ENCODE measurements around the gene DAP.

DNA sequence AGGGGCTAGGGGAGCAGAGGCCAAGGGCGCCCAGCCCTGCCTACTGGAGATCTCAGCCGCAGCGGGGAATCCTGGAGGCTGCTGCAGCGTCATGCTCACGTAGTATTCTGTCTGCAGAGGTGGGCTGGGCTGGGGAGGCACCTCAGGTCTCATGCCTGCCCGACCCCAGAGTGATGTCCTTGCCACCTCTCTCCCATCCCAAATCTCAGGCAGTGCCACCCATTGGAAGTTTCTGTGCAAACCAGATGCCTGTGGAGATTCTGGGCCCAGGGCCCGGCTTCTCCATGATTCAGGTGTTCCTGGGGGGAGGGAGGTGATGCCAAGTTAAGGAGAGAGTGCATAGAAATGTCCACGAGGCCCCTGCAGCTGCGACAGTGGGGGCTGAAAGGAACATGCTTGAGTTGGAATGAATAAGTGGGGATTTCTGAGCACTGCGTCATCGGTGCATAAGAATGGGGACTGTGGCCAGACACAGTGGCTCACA lies 125.1 kb downstream of the DAP start:
- TF ChIP-seq, protein P1, sequence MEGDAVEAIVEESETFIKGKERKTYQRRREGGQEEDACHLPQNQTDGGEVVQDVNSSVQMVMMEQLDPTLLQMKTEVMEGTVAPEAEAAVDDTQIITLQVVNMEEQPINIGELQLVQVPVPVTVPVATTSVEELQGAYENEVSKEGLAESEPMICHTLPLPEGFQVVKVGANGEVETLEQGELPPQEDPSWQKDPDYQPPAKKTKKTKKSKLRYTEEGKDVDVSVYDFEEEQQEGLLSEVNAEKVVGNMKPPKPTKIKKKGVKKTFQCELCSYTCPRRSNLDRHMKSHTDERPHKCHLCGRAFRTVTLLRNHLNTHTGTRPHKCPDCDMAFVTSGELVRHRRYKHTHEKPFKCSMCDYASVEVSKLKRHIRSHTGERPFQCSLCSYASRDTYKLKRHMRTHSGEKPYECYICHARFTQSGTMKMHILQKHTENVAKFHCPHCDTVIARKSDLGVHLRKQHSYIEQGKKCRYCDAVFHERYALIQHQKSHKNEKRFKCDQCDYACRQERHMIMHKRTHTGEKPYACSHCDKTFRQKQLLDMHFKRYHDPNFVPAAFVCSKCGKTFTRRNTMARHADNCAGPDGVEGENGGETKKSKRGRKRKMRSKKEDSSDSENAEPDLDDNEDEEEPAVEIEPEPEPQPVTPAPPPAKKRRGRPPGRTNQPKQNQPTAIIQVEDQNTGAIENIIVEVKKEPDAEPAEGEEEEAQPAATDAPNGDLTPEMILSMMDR (IDR thresholded peaks at IDR 0.05): no peak
- TF ChIP-seq EP300 (IDR thresholded peaks at IDR 0.05; ENCODE audit: low read depth): no peak
- no peak for TF ChIP-seq POLR2A (IDR thresholded peaks at IDR 0.05)

Data from transverse colon (tissue), 3 donors.